HK-2 (cell line): ENCODE measurements around the gene DPH6.
A peak's percentile ranks its signal among the peaks of the same experiment; 100 is the strongest.
"Not testable (repeated sequence)": the region's sequence is repeated elsewhere in the genome, so short reads cannot be mapped to it uniquely, and the experiment has no call there.

ENCODE experiments used
- DNase-seq: peaks from one replicate; pipeline ENCODE4 v3.0.0-alpha.2; 2018; ENCODE audit not compliant: unreplicated experiment

DPH6 gene

GRCh38 chr15:35485411-35485810, 60.6 kb downstream of the DPH6 start:
- no peak for DNase-seq

- DNase-seq, result no peak
Observed at GRCh38 chr15:35484231-35484945, 61.6 kb downstream of the DPH6 start.

GRCh38 chr15:35481992-35482391, 64.0 kb downstream of the DPH6 start:
- peak; percentile 25 for DNase-seq

GRCh38 chr15:35481064-35481463, 64.9 kb downstream of the DPH6 start:
- no peak for DNase-seq

- DNase-seq, result no peak
Observed at GRCh38 chr15:35479423-35479822, 66.5 kb downstream of the DPH6 start.

- no peak for DNase-seq
Observed at GRCh38 chr15:35477312-35478262, 68.4 kb downstream of the DPH6 start.

- no peak for DNase-seq
Observed at GRCh38 chr15:35471024-35471423, 74.9 kb downstream of the DPH6 start.

GRCh38 chr15:35470441-35470840, 75.5 kb downstream of the DPH6 start:
- no peak for DNase-seq

GRCh38 chr15:35466476-35466875, 79.5 kb downstream of the DPH6 start:
- no peak for DNase-seq

GRCh38 chr15:35465783-35466182, 80.2 kb downstream of the DPH6 start:
- DNase-seq, result no peak

GRCh38 chr15:35460616-35461015, 85.3 kb downstream of the DPH6 start:
- DNase-seq, result no peak

GRCh38 chr15:35458176-35458856, 87.6 kb downstream of the DPH6 start:
- DNase-seq, result no peak

- no peak for DNase-seq
Observed at GRCh38 chr15:35455201-35455600, 90.8 kb downstream of the DPH6 start.

GRCh38 chr15:35450492-35450891, 95.5 kb downstream of the DPH6 start:
- DNase-seq, result no peak

GRCh38 chr15:35448294-35448693, 97.7 kb downstream of the DPH6 start:
- no peak for DNase-seq

GRCh38 chr15:35445891-35446290, 100.1 kb downstream of the DPH6 start:
- DNase-seq, result no peak

GRCh38 chr15:35444557-35445204, 101.3 kb downstream of the DPH6 start:
- DNase-seq, result no peak

GRCh38 chr15:35443376-35443775, 102.6 kb downstream of the DPH6 start:
- no peak for DNase-seq

GRCh38 chr15:35442742-35443141, 103.2 kb downstream of the DPH6 start:
- no peak for DNase-seq

GRCh38 chr15:35441279-35441678, 104.7 kb downstream of the DPH6 start:
- DNase-seq, result not testable (repeated sequence)

- no peak for DNase-seq
Observed at GRCh38 chr15:35440265-35440664, 105.7 kb downstream of the DPH6 start.

- no peak for DNase-seq
Observed at GRCh38 chr15:35439291-35439690, 106.7 kb downstream of the DPH6 start.
